Breast epithelium (tissue), 3 donors: ENCODE results near the gene ZNF529.

Experiments used
- POLR2A ChIP-seq: fragments of 450-650 bp; IDR thresholded peaks from one replicate; pipeline ENCODE4 v1.6.1; 2016; ENCODE audit warnings: antibody characterized with exemption, mild to moderate bottlenecking, moderate library complexity
- POLR2AphosphoS5 ChIP-seq, 3 donors: sonication (generic); formaldehyde crosslinking; IDR thresholded peaks; one replicate each; pipeline ENCODE4 v1.6.1; 2017; ENCODE audit warnings: antibody characterized with exemption in 3 of 3
- TF ChIP-seq, protein P1 (sequence below), 3 donors: fragments of 450-650 bp; IDR thresholded peaks; one replicate each; pipeline ENCODE4 v1.5.1; 2016 to 2017; ENCODE audit warnings: antibody characterized with exemption in 3 of 3, mild to moderate bottlenecking in 3 of 3, moderate library complexity in 3 of 3

DNA sequence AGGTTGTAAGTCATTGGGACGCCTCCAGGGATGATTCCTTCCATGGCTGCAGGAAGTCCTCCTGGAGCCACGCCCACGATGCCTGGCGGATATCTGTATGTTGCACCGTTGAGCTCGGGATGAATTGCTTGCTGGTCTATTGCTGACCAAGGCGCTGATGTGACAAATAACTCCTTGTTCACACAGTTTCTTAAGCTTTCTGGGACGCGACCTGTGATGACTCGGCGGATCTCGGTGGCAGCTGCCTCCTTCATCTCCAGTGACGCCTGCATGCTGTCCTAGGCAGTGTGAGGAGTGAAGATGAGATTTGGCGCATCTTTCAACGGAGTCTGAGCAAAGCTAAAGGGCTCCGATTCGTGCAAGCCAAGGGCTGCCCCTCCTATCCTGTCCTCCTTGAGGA lies 76.1 kb downstream of the ZNF529 start:
- TF ChIP-seq, protein P1, sequence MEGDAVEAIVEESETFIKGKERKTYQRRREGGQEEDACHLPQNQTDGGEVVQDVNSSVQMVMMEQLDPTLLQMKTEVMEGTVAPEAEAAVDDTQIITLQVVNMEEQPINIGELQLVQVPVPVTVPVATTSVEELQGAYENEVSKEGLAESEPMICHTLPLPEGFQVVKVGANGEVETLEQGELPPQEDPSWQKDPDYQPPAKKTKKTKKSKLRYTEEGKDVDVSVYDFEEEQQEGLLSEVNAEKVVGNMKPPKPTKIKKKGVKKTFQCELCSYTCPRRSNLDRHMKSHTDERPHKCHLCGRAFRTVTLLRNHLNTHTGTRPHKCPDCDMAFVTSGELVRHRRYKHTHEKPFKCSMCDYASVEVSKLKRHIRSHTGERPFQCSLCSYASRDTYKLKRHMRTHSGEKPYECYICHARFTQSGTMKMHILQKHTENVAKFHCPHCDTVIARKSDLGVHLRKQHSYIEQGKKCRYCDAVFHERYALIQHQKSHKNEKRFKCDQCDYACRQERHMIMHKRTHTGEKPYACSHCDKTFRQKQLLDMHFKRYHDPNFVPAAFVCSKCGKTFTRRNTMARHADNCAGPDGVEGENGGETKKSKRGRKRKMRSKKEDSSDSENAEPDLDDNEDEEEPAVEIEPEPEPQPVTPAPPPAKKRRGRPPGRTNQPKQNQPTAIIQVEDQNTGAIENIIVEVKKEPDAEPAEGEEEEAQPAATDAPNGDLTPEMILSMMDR (IDR thresholded peaks at IDR 0.05), result no peak
- no peak for TF ChIP-seq POLR2AphosphoS5 (IDR thresholded peaks at IDR 0.05)
- TF ChIP-seq POLR2A, result no peak
